HCT116 (cell line): ENCODE measurements around the gene CHMP4B. TPM values are rescaled to one million over a fixed set of nuclear protein-coding genes. Genes with fewer than 3 reads are reported as not detected.

Experiments used
- ATAC-seq: fragments of 200-7000 bp; cut with Tn5 transposase; 2 replicates; pipeline ENCODE4 v1.9.1; 2020; ENCODE audit warnings: mild to moderate bottlenecking, moderate library complexity
- BruUV-seq: library from RNA; stranded (reverse); fragments of 400-500 nt; replicated peaks from 2 replicates; lab custom pipeline; 2021; lab: Mats Ljungman, UMichigan
- CTCF ChIA-PET: fragments of 300-600 bp; sonication (Branson Sonifier 250); formaldehyde crosslinking; loops from one replicate; lab custom pipeline; 2021; ENCODE audit warnings: antibody characterized with exemption; lab: Charles Lee
- POLR2A ChIA-PET: fragments of 300-600, 350-600 bp; sonication (Branson Sonifier 250); formaldehyde crosslinking; loops from one replicate; lab custom pipeline; 2021; ENCODE audit warnings: antibody characterized with exemption; lab: Charles Lee
- RAD21 ChIA-PET, 2 experiments: fragments of 300-600 bp; sonication (Branson Sonifier 250); formaldehyde crosslinking; loops; one replicate each; lab custom pipeline; 2023; ENCODE audit warnings: low total read pairs in 2 of 2; ENCODE audit not compliant: uncharacterized antibody in 2 of 2, unreplicated experiment in 2 of 2, low non-redundant PET in 1 of 2; lab: Charles Lee
- DNase-seq: peaks from one replicate; pipeline ENCODE4 v3.0.0-alpha.2; 2010; ENCODE audit warnings: low read depth, low spot score
- H2AFZ ChIP-seq: fragments of 200-600 bp; shearing (Covaris generic), sonication (generic); 2 replicates; pipeline ENCODE4 v1.6.1; 2017; ENCODE audit warnings: low read depth, mixed run types, mixed read lengths, antibody characterized with exemption, low read length; ENCODE audit not compliant: poor library complexity, severe bottlenecking
- H3K27ac ChIP-seq: 2 replicates; pipeline ENCODE4 v1.5.1; 2012; ENCODE audit warnings: low read depth, low read length
- H3K27me3 ChIP-seq: fragments of 200-600 bp; sonication (generic); 2 replicates; pipeline ENCODE4 v1.6.1; 2016; ENCODE audit warnings: mixed run types, low read length, mixed read lengths; ENCODE audit not compliant: insufficient read depth
- H3K36me3 ChIP-seq, 2 experiments: fragments of 200-500 bp in 1 of 2; fragments of 200-600 bp in 1 of 2; sonication (Bioruptor generic) in 1 of 2; sonication (generic) in 1 of 2; 2 replicates each; pipeline versions ENCODE4 v1.5.1 to v1.6.1; 2014 to 2016; ENCODE audit warnings: low read length in 2 of 2, inconsistent platforms in 1 of 2, mixed read lengths in 1 of 2, mixed run types in 1 of 2; ENCODE audit not compliant: insufficient read depth in 2 of 2, control insufficient read depth in 1 of 2
- H3K4me1 ChIP-seq, 2 experiments: fragments of 200-600 bp in 1 of 2; sonication (generic) in 1 of 2; 2 replicates each; pipeline versions ENCODE4 v1.5.1 to v1.6.1; 2012 to 2017; ENCODE audit warnings: low read length in 2 of 2, inconsistent platforms in 1 of 2, mild to moderate bottlenecking in 1 of 2, mixed read lengths in 1 of 2, mixed run types in 1 of 2, moderate library complexity in 1 of 2; ENCODE audit not compliant: insufficient read depth in 2 of 2, control insufficient read depth in 1 of 2
- H3K4me2 ChIP-seq: fragments of 200-600 bp; sonication (generic); 2 replicates; pipeline ENCODE4 v1.6.1; 2017; ENCODE audit warnings: mixed run types, low read length, mixed read lengths
- H3K4me3 ChIP-seq, 2 experiments: fragments of 200-600 bp in 1 of 2; sonication (generic) in 1 of 2; replicated peaks in 1 of 2; 2 replicates each; pipeline ENCODE4 v1.5.1; 2011 to 2016; ENCODE audit warnings: low read length in 2 of 2, control low read depth in 1 of 2, low read depth in 1 of 2, mild to moderate bottlenecking in 1 of 2, mixed read lengths in 1 of 2, mixed run types in 1 of 2
- H3K79me2 ChIP-seq: fragments of 200-600 bp; sonication (generic); 2 replicates; pipeline ENCODE4 v1.6.1; 2017; ENCODE audit warnings: mild to moderate bottlenecking, mixed run types, low read length, moderate library complexity, mixed read lengths; ENCODE audit not compliant: insufficient read depth
- H3K9ac ChIP-seq: fragments of 200-600 bp; sonication (generic); 2 replicates; pipeline ENCODE4 v1.6.1; 2016; ENCODE audit warnings: low read length, mixed read lengths
- H3K9me2 ChIP-seq: fragments of 200-600 bp; sonication (generic), shearing (Covaris generic); 2 replicates; pipeline ENCODE4 v1.6.1; 2017; ENCODE audit warnings: mixed run types, mild to moderate bottlenecking, moderate library complexity; ENCODE audit not compliant: insufficient read depth
- H3K9me3 ChIP-seq, 2 experiments: fragments of 200-500 bp in 1 of 2; fragments of 200-600 bp in 1 of 2; sonication (Bioruptor generic) in 1 of 2; sonication (generic) in 1 of 2; 2 replicates each; pipeline ENCODE4 v1.6.1; 2014 to 2017; ENCODE audit warnings: low read length in 2 of 2, mixed read lengths in 2 of 2, inconsistent platforms in 1 of 2, low read depth in 1 of 2, mild to moderate bottlenecking in 1 of 2, mixed run types in 1 of 2, moderate library complexity in 1 of 2; ENCODE audit not compliant: control insufficient read depth in 1 of 2, insufficient read depth in 1 of 2
- H4K20me1 ChIP-seq: fragments of 200-600 bp; sonication (generic), shearing (Covaris generic); 2 replicates; pipeline ENCODE4 v1.6.1; 2017; ENCODE audit warnings: mixed run types, mild to moderate bottlenecking, moderate library complexity; ENCODE audit not compliant: insufficient read depth
- CEBPB ChIP-seq: IDR thresholded peaks from 2 replicates; pipeline ENCODE4 v1.6.1; 2012; ENCODE audit warnings: low read depth
- EGR1 ChIP-seq: IDR thresholded peaks from 2 replicates; pipeline ENCODE4 v1.6.1; 2012; ENCODE audit warnings: low read depth
- EZH2 ChIP-seq: fragments of 200-600 bp; sonication (generic); IDR thresholded peaks from 2 replicates; pipeline ENCODE4 v1.6.1; 2017; ENCODE audit warnings: antibody characterized with exemption, mixed run types
- JUND ChIP-seq: IDR thresholded peaks from 2 replicates; pipeline ENCODE4 v1.6.1; 2012
- POLR2A ChIP-seq: IDR thresholded peaks from 2 replicates; pipeline ENCODE4 v1.7.0; 2011; ENCODE audit warnings: borderline replicate concordance; ENCODE audit not compliant: insufficient read depth, insufficient read length; ENCODE audit errors: extremely low read depth
- RAD21 ChIP-seq: IDR thresholded peaks from 2 replicates; pipeline ENCODE4 v1.6.1; 2012; ENCODE audit warnings: low read depth, mild to moderate bottlenecking
- SP1 ChIP-seq: IDR thresholded peaks from 2 replicates; pipeline ENCODE4 v1.6.1; 2012; ENCODE audit warnings: low read depth
- SRF ChIP-seq: IDR thresholded peaks from 2 replicates; pipeline ENCODE4 v1.6.1; 2012; ENCODE audit warnings: low read depth
- TCF7L2 ChIP-seq: IDR thresholded peaks from 2 replicates; pipeline ENCODE4 v1.7.0; 2011; ENCODE audit warnings: borderline replicate concordance, inconsistent platforms; ENCODE audit not compliant: insufficient read depth, insufficient read length; ENCODE audit errors: extremely low read depth
- ZFX ChIP-seq: fragments of 450-650 bp; IDR thresholded peaks from 2 replicates; pipeline ENCODE4 v1.6.1; 2017
- ZNF274 ChIP-seq: fragments of 200-500 bp; sonication (Bioruptor generic); IDR thresholded peaks from 2 replicates; pipeline ENCODE4 v1.6.1; 2014; ENCODE audit warnings: mild to moderate bottlenecking, low read depth, low read length, inconsistent platforms
- intact Hi-C: fragments of 100-400 bp; cut with micrococcal nuclease; formaldehyde crosslinking; loops from 2 replicates; pipeline ENCODE4 v1.10.0; 2022
- total RNA-seq: library from RNA; stranded (reverse); gene quantifications from one replicate; pipeline ENCODE4 v1.2.1, GENCODE V29; 2021; ENCODE audit not compliant: unreplicated experiment
- TF ChIP-seq, protein P1 (sequence below), 3 experiments: fragments of 200-600 bp in 1 of 3; sonication (generic) in 1 of 3; IDR thresholded peaks in 2 of 3; conservative IDR thresholded peaks in 1 of 3; 2 replicates each; pipeline ENCODE4 v1.5.1; 2012 to 2017; ENCODE audit warnings: low read depth in 2 of 3, low read length in 2 of 3, antibody characterized with exemption in 1 of 3, borderline replicate concordance in 1 of 3, control low read depth in 1 of 3, mild to moderate bottlenecking in 1 of 3, mixed read lengths in 1 of 3, mixed run types in 1 of 3, moderate library complexity in 1 of 3; ENCODE audit not compliant: insufficient read depth in 1 of 3
- TF ChIP-seq, protein P2 (sequence below): IDR thresholded peaks from 2 replicates; pipeline ENCODE4 v1.6.1; 2012

Gene CHMP4B
- total RNA-seq, 1 experiment from 2014 or later = 56.9 TPM

DNA sequence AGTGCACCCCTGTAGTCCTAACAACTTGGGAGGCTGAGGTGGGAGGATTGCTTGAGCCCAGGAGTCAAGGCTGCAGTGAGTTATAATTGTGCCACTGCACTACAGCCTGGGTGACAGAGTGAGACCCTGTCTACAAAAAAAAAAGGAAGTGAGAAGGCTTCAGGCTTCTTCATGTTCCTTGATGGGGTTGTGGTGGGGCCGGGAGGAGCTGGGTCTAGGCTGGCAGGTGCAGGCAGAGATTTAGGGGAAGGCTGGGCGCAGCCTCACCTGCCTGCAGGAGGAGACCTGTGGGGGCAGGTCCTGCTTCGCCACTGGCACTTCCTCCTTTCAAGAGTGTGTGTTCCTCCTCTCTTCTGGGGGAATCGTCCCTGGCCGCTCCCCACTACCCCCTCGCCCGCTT lies 63.9 kb downstream of the CHMP4B start:
- H4K20me1 ChIP-seq = no peaks in the 10 kb centered on the region
- DNase-seq = no peak

GRCh38 chr20:33875534-33876026 lies 64.4 kb downstream of the CHMP4B start:
- no TSS peak for BruUV-seq
- Histone ChIP-seq H3K4me2 (no peak overlapping the region), H3K79me2 (no peaks in the 10 kb centered on the region), H3K9ac (no peak overlapping the region), H3K36me3 (no peaks in the 10 kb centered on the region), H3K27me3 (no peaks in the 10 kb centered on the region), H3K9me3 (peaks cover 9% of the 10 kb centered on the region in 2 experiments; a peak in 2 of 4 replicates), H3K27ac (no peak overlapping the region), H3K9me2 (no peaks in the 10 kb centered on the region), H3K4me1 (no peaks in the 10 kb centered on the region), H3K4me3 (no peak overlapping the region), H2AFZ (no peak overlapping the region), H4K20me1 (no peaks in the 10 kb centered on the region)
- ChIA-PET RAD21 (no interaction called here), POLR2A (interaction anchor here (0.6 kb wide), 1 partner anchor 52 kb away, joined by 3 read pairs; no protein-coding TSS in a partner anchor), CTCF (no interaction called here)
- TF ChIP-seq JUND = no peak
- no peak for TF ChIP-seq SP1
- no peak for TF ChIP-seq SRF
- TF ChIP-seq, protein P1, sequence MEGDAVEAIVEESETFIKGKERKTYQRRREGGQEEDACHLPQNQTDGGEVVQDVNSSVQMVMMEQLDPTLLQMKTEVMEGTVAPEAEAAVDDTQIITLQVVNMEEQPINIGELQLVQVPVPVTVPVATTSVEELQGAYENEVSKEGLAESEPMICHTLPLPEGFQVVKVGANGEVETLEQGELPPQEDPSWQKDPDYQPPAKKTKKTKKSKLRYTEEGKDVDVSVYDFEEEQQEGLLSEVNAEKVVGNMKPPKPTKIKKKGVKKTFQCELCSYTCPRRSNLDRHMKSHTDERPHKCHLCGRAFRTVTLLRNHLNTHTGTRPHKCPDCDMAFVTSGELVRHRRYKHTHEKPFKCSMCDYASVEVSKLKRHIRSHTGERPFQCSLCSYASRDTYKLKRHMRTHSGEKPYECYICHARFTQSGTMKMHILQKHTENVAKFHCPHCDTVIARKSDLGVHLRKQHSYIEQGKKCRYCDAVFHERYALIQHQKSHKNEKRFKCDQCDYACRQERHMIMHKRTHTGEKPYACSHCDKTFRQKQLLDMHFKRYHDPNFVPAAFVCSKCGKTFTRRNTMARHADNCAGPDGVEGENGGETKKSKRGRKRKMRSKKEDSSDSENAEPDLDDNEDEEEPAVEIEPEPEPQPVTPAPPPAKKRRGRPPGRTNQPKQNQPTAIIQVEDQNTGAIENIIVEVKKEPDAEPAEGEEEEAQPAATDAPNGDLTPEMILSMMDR (IDR thresholded peaks at IDR 0.05 in 2 of 3, conservative IDR thresholded peaks at IDR 0.05 in 1 of 3; ENCODE audit: borderline replicate concordance in 1 of 3, insufficient read depth in 1 of 3, low read depth in 2 of 3, low read length in 2 of 3) = no peak
- TF ChIP-seq EZH2 = no peak
- TF ChIP-seq ZFX = no peak
- TF ChIP-seq RAD21 = no peak
- no peak for TF ChIP-seq EGR1
- no peak for TF ChIP-seq ZNF274
- TF ChIP-seq, protein P2, sequence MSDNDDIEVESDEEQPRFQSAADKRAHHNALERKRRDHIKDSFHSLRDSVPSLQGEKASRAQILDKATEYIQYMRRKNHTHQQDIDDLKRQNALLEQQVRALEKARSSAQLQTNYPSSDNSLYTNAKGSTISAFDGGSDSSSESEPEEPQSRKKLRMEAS = no peak
- intact Hi-C loops = no loop called here
- ATAC-seq (no peak), DNase-seq (no peak)

More for the DNA sequence above, 63.9 kb downstream of the CHMP4B start:
- no peak overlapping the region for H3K27ac ChIP-seq
- ChIA-PET RAD21 (no interaction called here), POLR2A (no interaction called here), CTCF (no interaction called here)
- no peaks in the 10 kb centered on the region for H3K36me3 ChIP-seq
- no peaks in the 10 kb centered on the region for H3K79me2 ChIP-seq
- H2AFZ ChIP-seq = no peak overlapping the region
- BruUV-seq = no TSS peak
- no peak for ATAC-seq
- H3K4me3 ChIP-seq = no peak overlapping the region
- peaks cover 9% of the 10 kb centered on the region in 2 experiments; a peak in 2 of 4 replicates for H3K9me3 ChIP-seq
- TF ChIP-seq POLR2A (no peak), TCF7L2 (no peak), CEBPB (no peak), SRF (no peak), ZNF274 (no peak)
- TF ChIP-seq, protein P2 = no peak
- TF ChIP-seq, all 23 proteins: peak for 0
- H3K9ac ChIP-seq = no peak overlapping the region
- intact Hi-C loops = no loop called here
- H3K9me2 ChIP-seq = no peaks in the 10 kb centered on the region
- no peaks in the 10 kb centered on the region for H3K27me3 ChIP-seq
- H3K4me2 ChIP-seq = no peak overlapping the region
- no peaks in the 10 kb centered on the region for H3K4me1 ChIP-seq
